Sigmoid colon (tissue), 7 donors: ENCODE results near the gene RPL4. TPM values are rescaled to one million over a fixed set of nuclear protein-coding genes. Genes with fewer than 3 reads are reported as not detected.
"Not testable (repeated sequence)": the region's sequence is repeated elsewhere in the genome, so short reads cannot be mapped to it uniquely, and the experiment has no call there.

ENCODE experiments used
- DNase-seq: peaks from one replicate; pipeline ENCODE4 v3.0.0-alpha.2; 2019
- H3K27ac ChIP-seq, 4 donors: fragments of 200-600 bp; sonication (generic); one replicate each; pipeline ENCODE4 v1.5.1; 2016 to 2019; ENCODE audit warnings: mild to moderate bottlenecking in 1 of 4
- H3K27me3 ChIP-seq, 3 donors: fragments of 200-600 bp; sonication (generic); one replicate each; pipeline ENCODE4 v1.5.1; 2019; ENCODE audit warnings: mild to moderate bottlenecking in 1 of 3
- H3K36me3 ChIP-seq, 4 donors: fragments of 200-600 bp; sonication (generic); one replicate each; pipeline ENCODE4 v1.5.1; 2016 to 2019
- H3K4me1 ChIP-seq, 4 donors: fragments of 200-600 bp; sonication (generic); one replicate each; pipeline ENCODE4 v1.5.1; 2017 to 2019
- H3K4me3 ChIP-seq, 4 donors: fragments of 200-600 bp; sonication (generic); one replicate each; pipeline ENCODE4 v1.5.1; 2017 to 2019; ENCODE audit warnings: mild to moderate bottlenecking in 2 of 4, moderate library complexity in 1 of 4
- H3K9me3 ChIP-seq, 4 donors: fragments of 200-600 bp in 3 of 4; sonication (generic) in 3 of 4; one replicate each; pipeline versions ENCODE4 v1.5.1 to v1.6.1; 2013 to 2019
- EP300 ChIP-seq, 4 donors: sonication (generic); formaldehyde crosslinking; IDR thresholded peaks; one replicate each; pipeline ENCODE4 v1.6.1; 2017; ENCODE audit warnings: antibody characterized with exemption in 4 of 4
- POLR2A ChIP-seq, 2 donors: fragments of 450-650 bp; IDR thresholded peaks; one replicate each; pipeline ENCODE4 v1.6.1; 2016; ENCODE audit warnings: antibody characterized with exemption in 2 of 2, mild to moderate bottlenecking in 2 of 2, moderate library complexity in 2 of 2
- POLR2AphosphoS5 ChIP-seq, 4 donors: sonication (generic); formaldehyde crosslinking; IDR thresholded peaks; one replicate each; pipeline ENCODE4 v1.6.1; 2017; ENCODE audit warnings: antibody characterized with exemption in 4 of 4
- WGBS, 2 donors: extraction: QIAGEN DNeasy Blood & Tissue Kit; methylation state at CpG; one replicate each; pipeline ENCODE4 v1.1.7; 2013; 5-methylcytosine and 5-hydroxymethylcytosine counted together
- intact Hi-C: fragments of 100-400 bp; cut with DNase I; formaldehyde crosslinking; loops from one replicate; pipeline ENCODE4 v1.15.1; 2023
- polyA plus RNA-seq, 3 donors: library from polyadenylated mRNA; stranded (reverse); fragments of 200-250 nt; gene quantifications; one replicate each; pipeline ENCODE4 v1.2.3, GENCODE V29; 2013
- total RNA-seq, 4 donors: library from RNA; depleted of rRNA; stranded (reverse); fragments of >200 nt; gene quantifications; one replicate each; pipeline ENCODE4 v1.1.0, GENCODE V29; 2016
- TF ChIP-seq, protein P1 (sequence below), 4 experiments: fragments of 450-650 bp in 3 of 4; fragments of 200-600 bp in 1 of 4; IDR thresholded peaks; one replicate each; pipeline ENCODE4 v1.5.1; 2016 to 2019; ENCODE audit warnings: antibody characterized with exemption in 4 of 4, mild to moderate bottlenecking in 3 of 4, moderate library complexity in 2 of 4
- donor health status: healthy with polysubstance abuse.
- donor health status: Bipolar disorder and iron deficiency.
- donor health status: healthy.

RPL4 gene
- total and polyA plus RNA-seq, 7 donors: 1,665 to 9,223 (median 3,282) TPM

DNA sequence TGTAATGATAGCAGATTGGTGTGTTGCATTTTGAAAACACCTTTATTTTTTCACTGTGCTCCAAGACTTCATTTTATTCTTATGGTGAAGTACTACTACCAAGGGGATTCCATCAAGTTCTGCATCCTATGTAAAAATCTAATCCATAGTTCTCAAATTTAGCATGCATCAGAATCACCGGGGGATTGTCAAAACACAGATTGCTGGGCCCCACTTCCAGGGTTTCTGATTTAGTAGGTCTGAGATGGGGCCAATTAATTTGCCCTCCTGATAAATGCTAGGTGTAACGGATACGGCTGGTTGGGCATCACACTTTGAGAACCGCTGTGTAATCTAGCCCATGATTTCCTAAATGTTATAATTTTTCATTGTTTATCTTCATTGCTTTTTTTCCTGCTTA is 1.2 kb upstream of the RPL4 start:
- Histone ChIP-seq H3K4me1 (peaks cover 0 to 30% (median 22%) of the 10 kb centered on the region in 4 donors), H3K4me3 (peak overlapping the region in 3 of 4 donors; percentile 65 to 87 (median 72)), H3K36me3 (peaks cover 5 to 27% (median 17%) of the 10 kb centered on the region in 4 donors), H3K27me3 (no peaks in the 10 kb centered on the region), H3K27ac (peak overlapping the region; percentile 88 to 90 (median 89)), H3K9me3 (no peaks in the 10 kb centered on the region)
- 41 to 57% methylated on average over 4 of the region's 4 CpGs for WGBS, 2 donors
- DNase-seq: no peak
- intact Hi-C loops: loop anchor here (2.0 kb wide), 2 partner anchors 119 to 149 kb away; partner anchors contain the start of genes MAP2K1 and TIPIN
- no peak for TF ChIP-seq POLR2A (IDR thresholded peaks at IDR 0.05)
- TF ChIP-seq POLR2AphosphoS5 (IDR thresholded peaks at IDR 0.05): no peak
- TF ChIP-seq, protein P1, sequence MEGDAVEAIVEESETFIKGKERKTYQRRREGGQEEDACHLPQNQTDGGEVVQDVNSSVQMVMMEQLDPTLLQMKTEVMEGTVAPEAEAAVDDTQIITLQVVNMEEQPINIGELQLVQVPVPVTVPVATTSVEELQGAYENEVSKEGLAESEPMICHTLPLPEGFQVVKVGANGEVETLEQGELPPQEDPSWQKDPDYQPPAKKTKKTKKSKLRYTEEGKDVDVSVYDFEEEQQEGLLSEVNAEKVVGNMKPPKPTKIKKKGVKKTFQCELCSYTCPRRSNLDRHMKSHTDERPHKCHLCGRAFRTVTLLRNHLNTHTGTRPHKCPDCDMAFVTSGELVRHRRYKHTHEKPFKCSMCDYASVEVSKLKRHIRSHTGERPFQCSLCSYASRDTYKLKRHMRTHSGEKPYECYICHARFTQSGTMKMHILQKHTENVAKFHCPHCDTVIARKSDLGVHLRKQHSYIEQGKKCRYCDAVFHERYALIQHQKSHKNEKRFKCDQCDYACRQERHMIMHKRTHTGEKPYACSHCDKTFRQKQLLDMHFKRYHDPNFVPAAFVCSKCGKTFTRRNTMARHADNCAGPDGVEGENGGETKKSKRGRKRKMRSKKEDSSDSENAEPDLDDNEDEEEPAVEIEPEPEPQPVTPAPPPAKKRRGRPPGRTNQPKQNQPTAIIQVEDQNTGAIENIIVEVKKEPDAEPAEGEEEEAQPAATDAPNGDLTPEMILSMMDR (IDR thresholded peaks at IDR 0.05): no peak
- TF ChIP-seq EP300 (IDR thresholded peaks at IDR 0.05): no peak

GRCh38 chr15:66505430-66505811 is 766 bp upstream of the RPL4 start:
- Histone ChIP-seq H3K4me3 (peak overlapping the region; percentile 65 to 87 (median 78)), H3K4me1 (peaks cover 0 to 30% (median 22%) of the 10 kb centered on the region in 4 donors), H3K27me3 (no peaks in the 10 kb centered on the region), H3K9me3 (no peaks in the 10 kb centered on the region), H3K27ac (peak overlapping the region; percentile 88 to 90 (median 89)), H3K36me3 (peaks cover 7 to 30% (median 21%) of the 10 kb centered on the region in 4 donors)
- intact Hi-C loops: loop anchor here (2.0 kb wide), 2 partner anchors 119 to 149 kb away; partner anchors contain the start of genes MAP2K1 and TIPIN
- no peak for TF ChIP-seq EP300 (IDR thresholded peaks at IDR 0.05)
- TF ChIP-seq POLR2AphosphoS5 (IDR thresholded peaks at IDR 0.05): no peak
- no peak for DNase-seq
- 0 to 1% methylated on average over 13 of the region's 13 CpGs for WGBS, 2 donors

GRCh38 chr15:66503780-66504562 is 684 bp downstream of the RPL4 start:
- Histone ChIP-seq H3K9me3 (no peaks in the 10 kb centered on the region), H3K4me1 (peaks cover 0 to 30% (median 22%) of the 10 kb centered on the region in 4 donors), H3K27ac (peak overlapping the region; percentile 88 to 90 (median 89)), H3K27me3 (no peaks in the 10 kb centered on the region), H3K4me3 (peak overlapping the region; percentile 65 to 87 (median 78)), H3K36me3 (peaks cover 18 to 45% (median 36%) of the 10 kb centered on the region in 4 donors)
- no peak for DNase-seq
- intact Hi-C loops: loop anchor here (2.0 to 5.0 kb wide), 3 partner anchors 117 to 348 kb away; partner anchors contain the start of genes MAP2K1 and TIPIN
- WGBS, 2 donors: 1% methylated on average over 12 of the region's 12 CpGs
- TF ChIP-seq POLR2AphosphoS5 (IDR thresholded peaks at IDR 0.05): no peak
- TF ChIP-seq, protein P1 (IDR thresholded peaks at IDR 0.05): no peak
- no peak for TF ChIP-seq POLR2A (IDR thresholded peaks at IDR 0.05)
- TF ChIP-seq EP300 (IDR thresholded peaks at IDR 0.05): no peak

DNA sequence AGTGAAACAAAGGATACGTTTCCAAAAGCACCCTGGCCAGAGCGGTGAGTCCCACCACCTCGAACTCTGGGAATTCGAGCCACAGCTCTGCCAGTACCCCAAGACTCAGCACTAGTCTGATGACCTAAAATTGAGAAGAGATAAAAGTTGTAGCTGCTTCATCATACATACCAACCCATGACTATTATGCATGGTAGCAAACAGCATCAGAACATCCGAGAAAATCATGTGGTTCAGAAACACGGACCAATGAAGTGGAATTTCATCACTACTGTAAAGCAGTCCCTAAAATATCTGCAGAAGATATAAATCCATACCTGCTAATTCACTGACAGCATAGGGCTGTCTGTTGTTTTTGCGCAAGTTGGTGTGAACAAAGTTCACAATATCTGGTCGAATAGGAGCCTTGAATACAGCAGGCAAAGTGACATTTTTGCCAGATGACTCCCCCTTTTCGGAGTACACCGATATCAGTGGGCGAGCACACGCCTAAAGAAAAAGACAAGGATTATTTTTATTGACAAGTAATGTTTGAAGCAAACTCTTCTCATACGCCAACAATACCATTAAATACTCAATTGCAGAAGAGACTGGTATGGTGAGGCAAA is 1.5 kb downstream of the RPL4 start:
- intact Hi-C loops: loop anchor here (5.0 kb wide), 1 partner anchor 349 kb away; no protein-coding TSS in a partner anchor
- WGBS, 2 donors: 32 to 59% methylated on average over 13 of the region's 13 CpGs
- not testable (repeated sequence) for DNase-seq, H3K9me3 ChIP-seq, H3K27me3 ChIP-seq
- peaks cover 0 to 35% (median 25%) of the 10 kb centered on the region in 4 donors for H3K4me1 ChIP-seq
- peak overlapping the region in 3 of 4 donors; percentile 88 to 90 (median 89) for H3K27ac ChIP-seq
- peak overlapping the region in 3 of 4 donors; percentile 72 to 87 (median 85) for H3K4me3 ChIP-seq
- H3K36me3 ChIP-seq: peaks cover 25 to 53% (median 44%) of the 10 kb centered on the region in 4 donors

- Histone ChIP-seq H3K9me3 (no peaks in the 10 kb centered on the region), H3K27me3 (no peaks in the 10 kb centered on the region), H3K36me3 (peaks cover 25 to 54% (median 45%) of the 10 kb centered on the region in 4 donors), H3K4me3 (no peak overlapping the region), H3K4me1 (peaks cover 0 to 39% (median 30%) of the 10 kb centered on the region in 4 donors), H3K27ac (no peak overlapping the region)
- no peak for DNase-seq
- TF ChIP-seq POLR2AphosphoS5 (IDR thresholded peaks at IDR 0.05): no peak
- TF ChIP-seq EP300 (IDR thresholded peaks at IDR 0.05): no peak
- intact Hi-C loops: loop anchor here (5.0 kb wide), 1 partner anchor 350 kb away; no protein-coding TSS in a partner anchor
- WGBS, 2 donors: 76 to 77% methylated on average over 10 of the region's 10 CpGs
Observed at GRCh38 chr15:66502491-66502890, 2.2 kb downstream of the RPL4 start.

- Histone ChIP-seq H3K4me1 (peaks cover 0 to 42% (median 36%) of the 10 kb centered on the region in 4 donors), H3K36me3 (peaks cover 25 to 55% (median 45%) of the 10 kb centered on the region in 4 donors)
- H3K4me3 ChIP-seq, DNase-seq, H3K9me3 ChIP-seq, H3K27me3 ChIP-seq, H3K27ac ChIP-seq: not testable (repeated sequence)
- 79 to 86% methylated on average over 7 of the region's 7 CpGs for WGBS, 2 donors
- intact Hi-C loops: loop anchor here (5.0 kb wide), 1 partner anchor 352 kb away; no protein-coding TSS in a partner anchor
Observed at GRCh38 chr15:66500346-66500745, 4.3 kb downstream of the RPL4 start.
